A549 (cell line): ENCODE data around the gene CHRNB1. TPM values are rescaled to one million over a fixed set of nuclear protein-coding genes. Genes with fewer than 3 reads are reported as not detected.
A peak's percentile ranks its signal among the peaks of the same experiment; 100 is the strongest.
"Not testable (repeated sequence)": the region's sequence is repeated elsewhere in the genome, so short reads cannot be mapped to it uniquely, and the experiment has no call there.

Experiments
- ATAC-seq, 2 experiments: fragments of 200-7000 bp in 1 of 2; fragments of >200 bp in 1 of 2; cut with Nextera tagmentation in 1 of 2; cut with Tn5 transposase in 1 of 2; 3 replicates each; pipeline versions ENCODE4 v1.8.0 to v1.9.1; 2018 to 2020; ENCODE audit warnings: mild to moderate bottlenecking in 1 of 2, moderate library complexity in 1 of 2
- CTCF ChIA-PET: fragments of 300-600 bp; sonication (Branson Sonifier 250); formaldehyde crosslinking; extraction: SDS; loops from one replicate; lab custom pipeline; 2021; ENCODE audit warnings: antibody characterized with exemption, inconsistent platforms; lab: Yijun Ruan, JAX
- POLR2A ChIA-PET: fragments of 350-600 bp; formaldehyde crosslinking; extraction: SDS; loops from one replicate; lab custom pipeline; 2021; ENCODE audit warnings: antibody characterized with exemption, inconsistent platforms; lab: Yijun Ruan, JAX
- DNase-seq, 2 experiments: peaks; one replicate each; pipeline versions ENCODE4 v3.0.0 to v3.0.0-alpha.2; 2011 to 2016; ENCODE audit warnings: low read depth in 1 of 2, low spot score in 1 of 2
- FAIRE-seq: peaks from 2 replicates; lab custom pipeline; 2011; peaks lifted over from hg19 to GRCh38; lab: Jason Lieb, UNC
- H3K27ac ChIP-seq, 2 experiments: fragments of >200 bp; sonication (Bioruptor Twin); formaldehyde crosslinking; 3 replicates each; pipeline ENCODE4 v1.5.1; 2016 to 2017
- H3K4me1 ChIP-seq: fragments of >200 bp; sonication (Bioruptor Twin); formaldehyde crosslinking; 3 replicates; pipeline ENCODE4 v1.6.1; 2016
- H3K4me2 ChIP-seq: fragments of >200 bp; sonication (Bioruptor Twin); formaldehyde crosslinking; 3 replicates; pipeline ENCODE4 v1.6.1; 2016
- H3K4me3 ChIP-seq: fragments of >200 bp; sonication (Bioruptor Twin); formaldehyde crosslinking; 3 replicates; pipeline ENCODE4 v1.5.1; 2016
- H3K9me3 ChIP-seq: fragments of >200 bp; sonication (Bioruptor Twin); formaldehyde crosslinking; 3 replicates; pipeline ENCODE4 v1.6.1; 2016
- BHLHE40 ChIP-seq: IDR thresholded peaks from 2 replicates; pipeline ENCODE4 v1.6.1; 2012; ENCODE audit warnings: low read depth, low read length, inconsistent platforms
- CEBPB ChIP-seq, 2 experiments: fragments of >200 bp in 1 of 2; sonication (Bioruptor Twin) in 1 of 2; formaldehyde crosslinking in 1 of 2; IDR thresholded peaks; 2 replicates each; pipeline ENCODE4 v1.6.1; 2012 to 2016
- ESRRA ChIP-seq: fragments of 150-350 bp; IDR thresholded peaks from 2 replicates; pipeline ENCODE4 v1.6.1; 2014; ENCODE audit warnings: mild to moderate bottlenecking, low read length, borderline replicate concordance
- FOSB ChIP-seq: fragments of 250-450 bp; sonication (Bioruptor Pico); IDR thresholded peaks from 2 replicates; pipeline ENCODE4 v1.5.0; 2020; ENCODE audit warnings: mild to moderate bottlenecking, moderate library complexity
- FOSL2 ChIP-seq, 2 experiments: fragments of 450-650 bp in 1 of 2; fragments of >200 bp in 1 of 2; sonication (Bioruptor Twin) in 1 of 2; formaldehyde crosslinking; IDR thresholded peaks; 2 replicates each; pipeline versions ENCODE4 v1.5.0 to v1.6.1; 2016 to 2020; ENCODE audit warnings: mild to moderate bottlenecking in 1 of 2, moderate library complexity in 1 of 2
- KDM5A ChIP-seq: fragments of 200-600 bp; sonication (generic); IDR thresholded peaks from 2 replicates; pipeline ENCODE4 v1.6.1; 2016; ENCODE audit warnings: antibody characterized with exemption, mild to moderate bottlenecking
- MAX ChIP-seq: IDR thresholded peaks from 2 replicates; pipeline ENCODE4 v1.6.1; 2012
- MYC ChIP-seq: IDR thresholded peaks from 2 replicates; pipeline ENCODE4 v1.6.1; 2012; ENCODE audit warnings: mild to moderate bottlenecking, inconsistent platforms, low read length, improper control_type of control experiment, borderline replicate concordance
- NFE2L2 ChIP-seq: fragments of 150-350 bp; conservative IDR thresholded peaks from 2 replicates; pipeline ENCODE4 v1.6.1; 2014; ENCODE audit warnings: low read length
- PHF8 ChIP-seq: fragments of 200-600 bp; sonication (generic); IDR thresholded peaks from 2 replicates; pipeline ENCODE4 v1.6.1; 2016; ENCODE audit warnings: low read depth, mild to moderate bottlenecking, antibody characterized with exemption, moderate library complexity, borderline replicate concordance
- POLR2A ChIP-seq: IDR thresholded peaks from 2 replicates; pipeline ENCODE4 v1.6.1; 2012; ENCODE audit warnings: mild to moderate bottlenecking, low read length
- POLR2AphosphoS2 ChIP-seq: conservative IDR thresholded peaks from 2 replicates; pipeline ENCODE4 v1.6.1; 2012; ENCODE audit warnings: low read length, improper control_type of control experiment, inconsistent platforms
- RAD21 ChIP-seq, 2 experiments: fragments of >200 bp in 1 of 2; sonication (Bioruptor Twin) in 1 of 2; formaldehyde crosslinking in 1 of 2; IDR thresholded peaks in 1 of 2; conservative IDR thresholded peaks in 1 of 2; 2 replicates in 1 of 2; 3 replicates in 1 of 2; pipeline ENCODE4 v1.6.1; 2012 to 2018; ENCODE audit warnings: inconsistent platforms in 1 of 2
- RCOR1 ChIP-seq: fragments of 150-350 bp; IDR thresholded peaks from 2 replicates; pipeline ENCODE4 v1.6.1; 2014; ENCODE audit warnings: antibody characterized with exemption, low read length, low read depth
- RFX5 ChIP-seq: fragments of 450-650 bp; IDR thresholded peaks from 2 replicates; pipeline ENCODE4 v1.7.1; 2014; ENCODE audit warnings: antibody characterized with exemption, mild to moderate bottlenecking, moderate library complexity
- RNF2 ChIP-seq: fragments of 200-600 bp; sonication (generic); IDR thresholded peaks from 2 replicates; pipeline ENCODE4 v1.6.1; 2016; ENCODE audit warnings: low read depth, mild to moderate bottlenecking, antibody characterized with exemption, moderate library complexity, borderline replicate concordance
- TFCP2L1 ChIP-seq: fragments of 250-450 bp; sonication (Bioruptor Pico); IDR thresholded peaks from 2 replicates; pipeline ENCODE4 v1.5.0; 2021; ENCODE audit warnings: mild to moderate bottlenecking
- TP53 ChIP-seq: fragments of 250-450 bp; sonication (Bioruptor Pico); IDR thresholded peaks from 2 replicates; pipeline ENCODE4 v1.5.0; 2021; ENCODE audit warnings: mild to moderate bottlenecking, moderate library complexity
- USF2 ChIP-seq: fragments of 450-650 bp; IDR thresholded peaks from 2 replicates; pipeline ENCODE4 v1.6.1; 2014; ENCODE audit warnings: antibody characterized with exemption
- ZSCAN20 ChIP-seq: fragments of 250-450 bp; sonication (Bioruptor Pico); IDR thresholded peaks from 2 replicates; pipeline ENCODE4 v1.8.0; 2022; ENCODE audit warnings: mild to moderate bottlenecking, moderate library complexity
- WGBS: methylation state at CpG from one replicate; pipeline ENCODE4 v1.1.6; 2017; ENCODE audit errors: missing lambda C conversion rate; 5-methylcytosine and 5-hydroxymethylcytosine counted together
- polyA plus RNA-seq, 4 experiments: library from polyadenylated mRNA; depleted of rRNA in 3 of 4; stranded (reverse); fragments of >200 nt; fragmentation: RNase III in 1 of 4; extraction: RNeasy Plus Mini Kit Qiagen cat#74134 plus additional on column Dnase treatment in 1 of 4; gene quantifications; 2 replicates in 3 of 4; 3 replicates in 1 of 4; pipeline ENCODE4 v1.2.3, GENCODE V29; 2011 to 2017

Gene CHRNB1
- polyA plus RNA-seq, 2 of the 4 experiments (the other 2 are of a cell fraction) = 6.5 to 8.4 TPM

DNA sequence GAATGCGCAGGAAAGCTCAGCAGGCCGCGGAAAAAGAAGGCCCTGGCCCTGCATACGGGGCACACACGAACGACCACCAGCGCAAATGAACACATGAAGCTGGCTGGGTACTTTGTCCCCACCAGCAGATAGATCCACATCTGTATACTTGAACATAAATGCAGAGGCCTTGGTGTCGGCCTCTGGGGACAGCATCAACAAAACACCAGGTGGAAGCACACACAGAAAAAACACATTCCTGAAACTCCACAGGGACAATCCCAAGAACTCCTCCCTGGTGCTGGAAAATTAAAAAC lies 35.2 kb downstream of the CHRNB1 start:
- 6% methylated on average over 5 of the region's 8 CpGs for WGBS
- no peak for DNase-seq
- ChIA-PET POLR2A (interaction anchor here (1.0 to 1.9 kb wide), 5 partner anchors 13 to 107 kb away, joined by 3 to 8 read pairs (median 4); no protein-coding TSS in a partner anchor), CTCF (interaction anchor here (1.0 to 4.5 kb wide), 8 partner anchors 10 to 124 kb away, joined by 3 to 49 read pairs (median 4); partner anchors contain the start of genes SENP3 and TMEM102)
- Histone ChIP-seq H3K27ac (peak overlapping the region; percentile 94 to 100), H3K9me3 (no peaks in the 10 kb centered on the region), H3K4me1 (peaks cover 42% of the 10 kb centered on the region), H3K4me3 (peak overlapping the region; percentile 82)
- no peak for FAIRE-seq
- no peak for ATAC-seq
- TF ChIP-seq MAX = 0 out of 2 replicates have a peak, but pooled peaks have one; percentile 1
- TF ChIP-seq PHF8 = no peak; the same call in 1 of the 2 replicates
- TF ChIP-seq, all 56 proteins: peak for 1
- H3K4me2 ChIP-seq = peak overlapping the region; percentile 97

DNA sequence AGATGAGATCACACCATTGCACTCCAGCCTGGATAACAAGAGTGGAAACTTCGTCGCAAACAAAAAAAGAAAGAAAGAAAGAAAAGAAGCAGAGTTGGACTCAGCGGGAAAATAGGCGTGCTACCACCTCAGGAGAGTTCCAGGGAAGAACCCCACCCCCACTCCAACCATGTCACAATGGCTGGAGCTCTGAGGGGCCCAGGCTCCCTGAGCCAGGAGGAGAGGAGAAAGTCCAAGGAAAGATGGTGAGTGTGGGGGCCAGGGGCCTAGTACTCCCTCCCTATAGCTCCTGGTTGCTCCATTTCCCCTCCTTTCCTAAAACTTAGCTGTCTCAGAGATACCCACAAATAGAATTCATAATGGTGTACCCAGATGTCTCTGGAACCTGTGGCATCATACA lies 36.4 kb downstream of the CHRNB1 start, which contains the start of gene SLC35G6:
Gene SLC35G6, plus strand, starts transcription at position 172 of the 400 bp plus-strand sequence. Its CDS starts 71 bp downstream, at position 243.
- Histone ChIP-seq H3K4me3 (peak within 1 kb of the TSS; percentile 82; the same call in 2 of the 3 replicates), H3K4me1 (peaks cover 45% of the 10 kb centered on the region), H3K27ac (peak within 1 kb of the TSS; percentile 94 to 100), H3K4me2 (peak within 1 kb of the TSS; percentile 97)
- ChIA-PET POLR2A (interaction anchor here (1.8 kb wide), 1 partner anchor 45 kb away, joined by 8 read pairs; no protein-coding TSS in a partner anchor), CTCF (interaction anchor here (1.0 to 4.5 kb wide), 6 partner anchors 33 to 125 kb away, joined by 3 to 49 read pairs (median 4); partner anchors contain the start of genes SENP3 and TMEM102)
- not testable (repeated sequence) for FAIRE-seq, ATAC-seq, DNase-seq, H3K9me3 ChIP-seq
- WGBS = 92% methylated on average over 4 of the region's 4 CpGs

DNA sequence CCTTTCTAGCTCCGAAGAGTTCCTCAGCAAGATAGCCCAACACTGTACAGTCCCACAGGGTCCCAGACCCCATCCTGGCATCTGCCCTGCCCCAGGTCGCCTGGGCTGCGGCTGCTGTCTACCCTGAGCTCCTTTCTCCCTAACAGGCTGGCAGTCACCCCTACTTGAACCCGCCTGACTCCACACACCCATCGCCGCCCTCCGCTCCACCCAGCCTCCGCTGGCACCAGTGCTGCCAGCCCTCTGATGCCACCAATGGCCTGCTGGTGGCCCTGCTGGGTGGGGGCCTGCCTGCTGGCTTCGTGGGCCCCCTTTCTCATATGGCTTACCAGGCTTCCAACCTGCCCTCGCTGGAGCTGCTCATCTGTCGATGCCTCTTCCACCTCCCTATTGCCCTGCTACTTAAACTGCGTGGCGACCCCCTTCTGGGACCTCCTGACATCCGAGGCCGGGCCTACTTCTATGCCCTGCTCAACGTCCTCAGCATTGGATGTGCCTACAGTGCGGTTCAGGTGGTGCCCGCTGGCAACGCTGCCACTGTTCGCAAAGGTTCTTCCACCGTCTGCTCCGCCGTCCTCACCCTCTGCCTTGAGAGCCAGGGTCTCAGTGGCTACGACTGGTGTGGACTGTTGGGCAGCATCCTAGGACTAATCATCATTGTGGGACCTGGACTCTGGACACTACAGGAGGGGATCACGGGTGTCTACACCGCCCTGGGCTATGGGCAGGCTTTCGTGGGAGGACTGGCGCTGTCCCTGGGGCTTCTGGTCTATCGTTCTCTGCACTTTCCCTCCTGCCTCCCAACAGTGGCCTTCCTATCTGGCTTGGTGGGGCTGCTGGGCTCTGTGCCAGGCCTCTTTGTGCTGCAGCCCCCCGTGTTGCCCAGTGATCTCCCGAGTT lies 37.2 kb downstream of the CHRNB1 start:
- 88% methylated on average over 31 of the region's 31 CpGs for WGBS
- Histone ChIP-seq H3K4me2 (peak overlapping the region; percentile 98; the same call in 1 of the 3 replicates), H3K4me1 (peaks cover 45% of the 10 kb centered on the region), H3K27ac (peak overlapping the region in 1 of 2 experiments; percentile 91; a peak in 4 of 6 replicates)
- CTCF ChIA-PET = interaction anchor here (1.0 to 4.5 kb wide), 6 partner anchors 32 to 126 kb away, joined by 3 to 49 read pairs (median 4); partner anchors contain the start of genes SENP3 and TMEM102
- ATAC-seq, H3K4me3 ChIP-seq, DNase-seq, POLR2A ChIA-PET, H3K9me3 ChIP-seq, FAIRE-seq: not testable (repeated sequence)

- not testable (repeated sequence) for DNase-seq, ATAC-seq, FAIRE-seq, H3K9me3 ChIP-seq
- 69% methylated on average over 6 of the region's 6 CpGs for WGBS
- peak overlapping the region; percentile 70; the same call in 2 of the 3 replicates for H3K4me3 ChIP-seq
- peaks cover 45% of the 10 kb centered on the region for H3K4me1 ChIP-seq
- H3K4me2 ChIP-seq = peak overlapping the region; percentile 98
- H3K27ac ChIP-seq = peak overlapping the region; percentile 91 to 97
- POLR2A ChIA-PET = interaction anchor here (2.7 kb wide), 1 partner anchor 79 kb away, joined by 23 read pairs; the partner anchor contains the start of gene TMEM256
- CTCF ChIA-PET = interaction anchor here (1.1 kb wide), 1 partner anchor 107 kb away, joined by 3 read pairs; no protein-coding TSS in a partner anchor
Measured at GRCh38 chr17:7482742-7483088, 37.9 kb downstream of the CHRNB1 start.

- POLR2A ChIA-PET = interaction anchor here (0.5 to 3.6 kb wide), 35 partner anchors 8 to 671 kb away, joined by 3 to 33 read pairs (median 5); partner anchors contain the start of genes CD68, CHRNB1, PLSCR3 and SENP3
- ATAC-seq = peak; percentile 68 to 81
- no peaks in the 10 kb centered on the region for H3K9me3 ChIP-seq
- peak overlapping the region; percentile 91 to 97 for H3K27ac ChIP-seq
- peaks cover 40% of the 10 kb centered on the region for H3K4me1 ChIP-seq
- 4% methylated on average over 38 of the region's 38 CpGs for WGBS
- CTCF ChIA-PET = interaction anchor here (0.6 to 4.9 kb wide), 4 partner anchors 21 to 852 kb away, joined by 3 to 30 read pairs (median 6); partner anchors contain the start of gene TMEM95
- FAIRE-seq = no peak
- peak overlapping the region; percentile 70 for H3K4me3 ChIP-seq
- DNase-seq = peak; percentile 96
- H3K4me2 ChIP-seq = peak overlapping the region; percentile 98
- no peak for TF ChIP-seq ZSCAN20 (CRISPR knock-in tag)
- no peak; the same call in 1 of the 2 replicates for TF ChIP-seq MYC
- no peak for TF ChIP-seq RFX5
- 0 out of 2 replicates have a peak, but pooled peaks have one; percentile 78 for TF ChIP-seq TFCP2L1 (CRISPR knock-in tag)
- no peak for TF ChIP-seq RNF2
- TF ChIP-seq NFE2L2 = no peak
- TF ChIP-seq RAD21 (conservative IDR thresholded peaks at IDR 0.05 in 1 of 2, IDR thresholded peaks at IDR 0.05 in 1 of 2) = no peak
- TF ChIP-seq BHLHE40 = peak; percentile 34
- TF ChIP-seq CEBPB (IDR thresholded peaks at IDR 0.05) = no peak
- peak; percentile 74 for TF ChIP-seq POLR2A
- no peak for TF ChIP-seq FOSL2 (IDR thresholded peaks at IDR 0.05)
- TF ChIP-seq FOSL2 (CRISPR knock-in tag; IDR thresholded peaks at IDR 0.05) = no peak
- TF ChIP-seq RCOR1 = no peak
- TF ChIP-seq TP53 (CRISPR knock-in tag) = peak; percentile 74
- TF ChIP-seq USF2 = peak; percentile 30; the same call in 1 of the 2 replicates
- TF ChIP-seq FOSB (CRISPR knock-in tag) = no peak
- TF ChIP-seq POLR2AphosphoS2 = 0 out of 2 replicates have a peak, but pooled peaks have one; percentile 7
- TF ChIP-seq KDM5A = 0 out of 2 replicates have a peak, but pooled peaks have one; percentile 18
- no peak for TF ChIP-seq ESRRA
Measured at GRCh38 chr17:7483255-7484066, 38.6 kb downstream of the CHRNB1 start.
